ENCODE data around the gene JHY.

GRCh38 chr11:122931510-122931909, 49.0 kb downstream of the JHY start:
- TF ChIP-seq CTCF (IDR thresholded peaks at IDR 0.05; ENCODE audit: insufficient read depth, low read length) (no peak), GABPA (IDR thresholded peaks at IDR 0.05; ENCODE audit: low read depth) (no peak), POLR2AphosphoS5 (IDR thresholded peaks at IDR 0.05; ENCODE audit: low read depth) (no peak), REST (IDR thresholded peaks at IDR 0.05; ENCODE audit: insufficient replicate concordance, low read depth) (no peak), SPI1 (IDR thresholded peaks at IDR 0.05; ENCODE audit: borderline replicate concordance, low read depth) (no peak)

Measured in HL-60 (cell line).